Neural cell (in vitro differentiated cells): Measurements from ENCODE around the gene DNAJC18. TPM values are rescaled to one million over a fixed set of nuclear protein-coding genes. Genes with fewer than 3 reads are reported as not detected.

Source experiments
- H2AFZ ChIP-seq: fragments of 200-600, 300-800 bp; sonication (generic), shearing (Covaris generic); 2 replicates; pipeline ENCODE4 v1.6.0; 2014; ENCODE audit warnings: low read depth, mild to moderate bottlenecking, antibody characterized with exemption, low read length, moderate library complexity
- H3F3A ChIP-seq: fragments of 200-600 bp; shearing (Covaris generic); 2 replicates; pipeline ENCODE4 v1.6.1; 2016; ENCODE audit warnings: mild to moderate bottlenecking, moderate library complexity, mixed read lengths, antibody characterized with exemption, low read length; ENCODE audit not compliant: insufficient read depth, poor library complexity, severe bottlenecking
- H3K27ac ChIP-seq: fragments of 200-600, 300-800 bp; sonication (generic), shearing (Covaris generic); 2 replicates; pipeline ENCODE4 v1.5.1; 2014; ENCODE audit warnings: mild to moderate bottlenecking, low read length, moderate library complexity
- H3K27me3 ChIP-seq: fragments of 300-800, 200-600 bp; sonication (generic), shearing (Covaris generic); 2 replicates; pipeline ENCODE4 v1.6.0; 2014; ENCODE audit warnings: mild to moderate bottlenecking, low read depth, low read length, moderate library complexity; ENCODE audit not compliant: insufficient read depth
- H3K36me3 ChIP-seq: fragments of 300-800, 200-600 bp; sonication (generic), shearing (Covaris generic); 2 replicates; pipeline ENCODE4 v1.5.1; 2014; ENCODE audit warnings: mild to moderate bottlenecking, antibody characterized with exemption, low read length, moderate library complexity; ENCODE audit not compliant: insufficient read depth
- H3K4me2 ChIP-seq: fragments of 300-800, 200-600 bp; sonication (generic), shearing (Covaris generic); 2 replicates; pipeline ENCODE4 v1.6.0; 2014; ENCODE audit warnings: mild to moderate bottlenecking, low read length
- H3K4me3 ChIP-seq: fragments of 300-800, 200-600 bp; sonication (generic), shearing (Covaris generic); 2 replicates; pipeline ENCODE4 v1.5.1; 2014; ENCODE audit warnings: mild to moderate bottlenecking, low read length, moderate library complexity
- H3K79me2 ChIP-seq: fragments of 200-600 bp; shearing (Covaris generic); replicated peaks from 2 replicates; pipeline ENCODE4 v1.6.0; 2014; ENCODE audit warnings: mild to moderate bottlenecking, low read length, moderate library complexity; ENCODE audit not compliant: insufficient read depth
- H3K9ac ChIP-seq: fragments of 300-800, 200-600 bp; sonication (generic), shearing (Covaris generic); 2 replicates; pipeline ENCODE4 v1.6.1; 2016; ENCODE audit warnings: mild to moderate bottlenecking, low read length, mixed read lengths
- H3K9me2 ChIP-seq: fragments of 200-600 bp; shearing (Covaris generic); 2 replicates; pipeline ENCODE4 v1.6.1; 2016; ENCODE audit warnings: mild to moderate bottlenecking, low read length, mixed read lengths; ENCODE audit not compliant: insufficient read depth
- H3K9me3 ChIP-seq: fragments of 200-600, 300-800 bp; sonication (generic), shearing (Covaris generic); 2 replicates; pipeline ENCODE4 v1.6.1; 2016; ENCODE audit warnings: mild to moderate bottlenecking, mixed run types, low read length, moderate library complexity, mixed read lengths
- H4K20me1 ChIP-seq: fragments of 200-600 bp; shearing (Covaris generic); 2 replicates; pipeline ENCODE4 v1.6.1; 2016; ENCODE audit warnings: mild to moderate bottlenecking, mixed run types; ENCODE audit not compliant: insufficient read depth
- CTCF ChIP-seq: fragments of 450-650 bp; IDR thresholded peaks from 2 replicates; pipeline ENCODE4 v1.5.1; 2014; ENCODE audit warnings: antibody characterized with exemption, mild to moderate bottlenecking, moderate library complexity; ENCODE audit not compliant: poor library complexity, severe bottlenecking
- EZH2 ChIP-seq: fragments of 200-600, 300-800 bp; shearing (Covaris generic), sonication (generic); IDR thresholded peaks from 2 replicates; pipeline ENCODE4 v1.6.1; 2014; ENCODE audit warnings: antibody characterized with exemption, low read length, borderline replicate concordance, mild to moderate bottlenecking; ENCODE audit not compliant: insufficient read depth, poor library complexity, severe bottlenecking
- MXI1 ChIP-seq: fragments of 450-650 bp; conservative IDR thresholded peaks from 2 replicates; pipeline ENCODE4 v1.6.1; 2014; ENCODE audit warnings: antibody characterized with exemption, mild to moderate bottlenecking; ENCODE audit not compliant: poor library complexity, severe bottlenecking
- POLR2AphosphoS5 ChIP-seq: IDR thresholded peaks from 2 replicates; pipeline ENCODE4 v1.6.1; 2012
- RAD21 ChIP-seq: fragments of 450-650 bp; conservative IDR thresholded peaks from 2 replicates; pipeline ENCODE4 v1.6.1; 2014; ENCODE audit warnings: antibody characterized with exemption, mild to moderate bottlenecking, moderate library complexity
- REST ChIP-seq: IDR thresholded peaks from 2 replicates; pipeline ENCODE4 v1.6.1; 2012; ENCODE audit warnings: borderline replicate concordance
- SMC3 ChIP-seq: fragments of 450-650 bp; conservative IDR thresholded peaks from 2 replicates; pipeline ENCODE4 v1.6.1; 2014; ENCODE audit warnings: antibody characterized with exemption, mild to moderate bottlenecking, moderate library complexity; ENCODE audit not compliant: poor library complexity
- TAF1 ChIP-seq: IDR thresholded peaks from 2 replicates; pipeline ENCODE4 v1.6.1; 2012; ENCODE audit warnings: low read depth
- polyA plus RNA-seq: library from polyadenylated mRNA; depleted of rRNA; stranded (reverse); fragments of >200 nt; gene quantifications from 2 replicates; pipeline ENCODE4 v1.2.3, GENCODE V29; 2014

DNAJC18 gene
- polyA plus RNA-seq, 1 donor from 2014 or later = 44.4 TPM

- TF ChIP-seq MXI1 (no peak), POLR2AphosphoS5 (no peak), REST (no peak), CTCF (no peak), TAF1 (no peak), EZH2 (no peak)
- H3K36me3 ChIP-seq = no peaks in the 10 kb centered on the region
Observed at GRCh38 chr5:139395844-139396640, 43.3 kb downstream of the DNAJC18 start.

GRCh38 chr5:139394654-139395566 is 44.4 kb downstream of the DNAJC18 start, which contains the start of gene PROB1:
Gene PROB1, minus strand, starts transcription at chr5:139395104. Its CDS starts 23 bp downstream, at chr5:139395081.
- H3K27me3 ChIP-seq = peaks cover 50% of the 10 kb centered on the region
- H3K9me3 ChIP-seq = no peaks in the 10 kb centered on the region
- no peaks in the 10 kb centered on the region for H3F3A ChIP-seq
- TF ChIP-seq MXI1 (no peak), EZH2 (no peak), REST (no peak), SMC3 (no peak), RAD21 (no peak), CTCF (no peak)
- no peaks in the 10 kb centered on the region for H3K79me2 ChIP-seq
- H3K36me3 ChIP-seq = no peaks in the 10 kb centered on the region
- no peaks in the 10 kb centered on the region for H3K9me2 ChIP-seq
- no peak within 1 kb of the TSS for H3K4me2 ChIP-seq
- no peaks in the 10 kb centered on the region for H4K20me1 ChIP-seq
- no peak within 1 kb of the TSS for H2AFZ ChIP-seq
- H3K4me3 ChIP-seq = peak within 1 kb of the TSS; percentile 55
- peak within 1 kb of the TSS; percentile 9 for H3K9ac ChIP-seq
- no peak within 1 kb of the TSS for H3K27ac ChIP-seq

More at GRCh38 chr5:139395844-139396640, 43.3 kb downstream of the DNAJC18 start:
- no peak overlapping the region for H3K4me3 ChIP-seq
- H3K4me2 ChIP-seq = no peak overlapping the region
- H3K27me3 ChIP-seq = peaks cover 50% of the 10 kb centered on the region
- H3K9me2 ChIP-seq = no peaks in the 10 kb centered on the region
- no peaks in the 10 kb centered on the region for H3F3A ChIP-seq
- H3K79me2 ChIP-seq = no peaks in the 10 kb centered on the region
- no peaks in the 10 kb centered on the region for H4K20me1 ChIP-seq
- H3K27ac ChIP-seq = no peak overlapping the region
- H3K9ac ChIP-seq = no peak overlapping the region
- H2AFZ ChIP-seq = no peak overlapping the region
- H3K9me3 ChIP-seq = no peaks in the 10 kb centered on the region
